ENCODE measurements around the gene EVI5L.

- no peak for TF ChIP-seq CTCF (IDR thresholded peaks at IDR 0.05)
- TF ChIP-seq POLR2A (IDR thresholded peaks at IDR 0.05): no peak
These were observed 36.5 kb upstream of the EVI5L start for GRCh38 chr19:7793493-7793892.
